Ascending aorta (tissue), 2 donors: ENCODE measurements around the gene ARVCF. TPM values are rescaled to one million over a fixed set of nuclear protein-coding genes. Genes with fewer than 3 reads are reported as not detected.

Source experiments
- DNase-seq, 2 donors: peaks; one replicate each; pipeline ENCODE4 v3.0.0-alpha.2; 2019; ENCODE audit warnings: low spot score in 2 of 2
- H3K27ac ChIP-seq, 2 donors: fragments of 200-600 bp; sonication (generic); one replicate each; pipeline ENCODE4 v1.5.1; 2016 to 2017; ENCODE audit warnings: mild to moderate bottlenecking in 1 of 2
- H3K27me3 ChIP-seq: fragments of 200-600 bp; sonication (generic); one replicate; pipeline ENCODE4 v1.5.1; 2017
- H3K36me3 ChIP-seq, 2 donors: fragments of 200-600 bp; sonication (generic); one replicate each; pipeline ENCODE4 v1.5.1; 2016
- H3K4me1 ChIP-seq, 2 donors: fragments of 200-600 bp; sonication (generic); one replicate each; pipeline ENCODE4 v1.5.1; 2016 to 2017; ENCODE audit warnings: mild to moderate bottlenecking in 1 of 2
- H3K4me3 ChIP-seq, 2 donors: fragments of 200-600 bp; sonication (generic); one replicate each; pipeline ENCODE4 v1.5.1; 2016 to 2017; ENCODE audit warnings: mild to moderate bottlenecking in 1 of 2
- H3K9me3 ChIP-seq, 2 donors: fragments of 200-600 bp; sonication (generic); one replicate each; pipeline ENCODE4 v1.5.1; 2016
- intact Hi-C: fragments of 100-400 bp; cut with DNase I; formaldehyde crosslinking; loops from one replicate; pipeline ENCODE4 v1.15.1; 2023
- total RNA-seq: library from RNA; depleted of rRNA; stranded (reverse); fragments of >200 nt; gene quantifications from one replicate; pipeline ENCODE4 v1.1.0, GENCODE V29; 2016
- TF ChIP-seq, protein P1 (sequence below), 3 experiments: fragments of 200-600 bp in 2 of 3; fragments of 450-650 bp in 1 of 3; sonication (generic) in 2 of 3; IDR thresholded peaks; one replicate each; pipeline ENCODE4 v1.5.1; 2016 to 2019; ENCODE audit warnings: antibody characterized with exemption in 3 of 3, mild to moderate bottlenecking in 1 of 3, moderate library complexity in 1 of 3

ARVCF gene
- total RNA-seq, 1 donor from 2014 or later: 252 TPM

GRCh38 chr22:20036084-20036482 is 19.5 kb upstream of the ARVCF start:
- H3K27ac ChIP-seq: no peak overlapping the region
- peaks cover 11 to 17% of the 10 kb centered on the region in 2 donors for H3K4me1 ChIP-seq
- DNase-seq: no peak
- TF ChIP-seq, protein P1, sequence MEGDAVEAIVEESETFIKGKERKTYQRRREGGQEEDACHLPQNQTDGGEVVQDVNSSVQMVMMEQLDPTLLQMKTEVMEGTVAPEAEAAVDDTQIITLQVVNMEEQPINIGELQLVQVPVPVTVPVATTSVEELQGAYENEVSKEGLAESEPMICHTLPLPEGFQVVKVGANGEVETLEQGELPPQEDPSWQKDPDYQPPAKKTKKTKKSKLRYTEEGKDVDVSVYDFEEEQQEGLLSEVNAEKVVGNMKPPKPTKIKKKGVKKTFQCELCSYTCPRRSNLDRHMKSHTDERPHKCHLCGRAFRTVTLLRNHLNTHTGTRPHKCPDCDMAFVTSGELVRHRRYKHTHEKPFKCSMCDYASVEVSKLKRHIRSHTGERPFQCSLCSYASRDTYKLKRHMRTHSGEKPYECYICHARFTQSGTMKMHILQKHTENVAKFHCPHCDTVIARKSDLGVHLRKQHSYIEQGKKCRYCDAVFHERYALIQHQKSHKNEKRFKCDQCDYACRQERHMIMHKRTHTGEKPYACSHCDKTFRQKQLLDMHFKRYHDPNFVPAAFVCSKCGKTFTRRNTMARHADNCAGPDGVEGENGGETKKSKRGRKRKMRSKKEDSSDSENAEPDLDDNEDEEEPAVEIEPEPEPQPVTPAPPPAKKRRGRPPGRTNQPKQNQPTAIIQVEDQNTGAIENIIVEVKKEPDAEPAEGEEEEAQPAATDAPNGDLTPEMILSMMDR (IDR thresholded peaks at IDR 0.05): no peak
- no peaks in the 10 kb centered on the region for H3K27me3 ChIP-seq
- intact Hi-C loops: no loop called here
- peaks cover 34 to 40% of the 10 kb centered on the region in 2 donors for H3K36me3 ChIP-seq
- H3K4me3 ChIP-seq: no peak overlapping the region
- H3K9me3 ChIP-seq: no peaks in the 10 kb centered on the region

DNA sequence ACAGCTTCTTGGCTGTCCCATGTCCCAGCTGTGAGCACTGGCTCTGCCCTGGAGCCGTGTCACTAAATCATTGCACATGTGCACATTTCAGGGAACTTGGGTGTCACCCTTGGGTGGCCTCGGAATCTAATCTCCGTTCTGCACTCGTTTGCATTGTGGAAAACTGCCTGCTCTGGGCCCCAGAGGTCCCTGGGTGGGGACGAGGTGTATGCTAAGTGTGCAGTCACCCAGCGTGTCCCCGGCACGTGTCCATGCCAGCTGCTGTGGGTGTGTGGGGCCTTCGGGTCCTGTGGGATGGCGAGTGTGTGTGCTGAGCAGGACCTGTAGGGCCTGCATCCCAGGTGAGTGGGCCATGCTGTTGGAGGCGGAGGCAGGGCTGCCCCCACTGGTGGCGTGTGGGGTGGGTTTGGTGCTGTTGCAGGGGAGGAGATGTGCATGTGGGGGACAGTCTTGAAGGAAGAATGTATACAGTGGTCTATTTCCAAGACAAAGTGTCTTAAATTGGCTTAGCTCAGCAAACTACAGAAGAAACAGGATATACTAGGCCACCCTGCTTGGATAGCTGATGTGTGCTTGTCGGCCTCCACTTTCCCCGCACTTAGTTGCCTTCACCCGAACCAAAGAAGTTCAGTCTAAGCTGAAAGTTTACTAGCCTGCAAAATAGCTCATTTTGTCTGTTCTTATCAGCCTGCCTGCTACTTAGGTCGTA is 18.9 kb upstream of the ARVCF start:
- intact Hi-C loops: no loop called here
- H3K9me3 ChIP-seq: no peaks in the 10 kb centered on the region
- TF ChIP-seq, protein P1 (IDR thresholded peaks at IDR 0.05): no peak
- DNase-seq: no peak
- H3K27me3 ChIP-seq: no peaks in the 10 kb centered on the region
- peaks cover 34 to 35% of the 10 kb centered on the region in 2 donors for H3K36me3 ChIP-seq
- no peak overlapping the region for H3K27ac ChIP-seq
- H3K4me3 ChIP-seq: no peak overlapping the region
- peaks cover 11 to 17% of the 10 kb centered on the region in 2 donors for H3K4me1 ChIP-seq

- peaks cover 25 to 28% of the 10 kb centered on the region in 2 donors for H3K36me3 ChIP-seq
- H3K9me3 ChIP-seq: no peaks in the 10 kb centered on the region
- H3K27ac ChIP-seq: peak overlapping the region in 1 of 2 donors; percentile 78
- intact Hi-C loops: no loop called here
- TF ChIP-seq, protein P1 (IDR thresholded peaks at IDR 0.05): no peak
- no peak overlapping the region for H3K4me3 ChIP-seq
- H3K4me1 ChIP-seq: peaks cover 11 to 23% of the 10 kb centered on the region in 2 donors
- no peak for DNase-seq
- H3K27me3 ChIP-seq: no peaks in the 10 kb centered on the region
Measured at GRCh38 chr22:20034143-20034542, 17.5 kb upstream of the ARVCF start.

- H3K9me3 ChIP-seq: no peaks in the 10 kb centered on the region
- H3K4me1 ChIP-seq: peaks cover 11 to 30% of the 10 kb centered on the region in 2 donors
- H3K27ac ChIP-seq: peak overlapping the region; percentile 65 to 78
- peaks cover 19 to 24% of the 10 kb centered on the region in 2 donors for H3K36me3 ChIP-seq
- intact Hi-C loops: no loop called here
- TF ChIP-seq, protein P1 (IDR thresholded peaks at IDR 0.05): no peak
- no peak for DNase-seq
- no peak overlapping the region for H3K4me3 ChIP-seq
- no peaks in the 10 kb centered on the region for H3K27me3 ChIP-seq
Measured at GRCh38 chr22:20033045-20033706, 16.6 kb upstream of the ARVCF start.

GRCh38 chr22:20032407-20032991 is 15.9 kb upstream of the ARVCF start:
- Histone ChIP-seq H3K27me3 (no peaks in the 10 kb centered on the region), H3K27ac (peak overlapping the region; percentile 65 to 78), H3K4me3 (no peak overlapping the region), H3K36me3 (peaks cover 12 to 18% of the 10 kb centered on the region in 2 donors), H3K4me1 (peaks cover 11 to 30% of the 10 kb centered on the region in 2 donors), H3K9me3 (no peaks in the 10 kb centered on the region)
- intact Hi-C loops: no loop called here
- TF ChIP-seq, protein P1 (IDR thresholded peaks at IDR 0.05): no peak
- no peak for DNase-seq
